HCEC 1CT (cell line): Measurements from ENCODE around the gene KIAA1755.

Source experiments
- DNase-seq: peaks from one replicate; pipeline ENCODE4 v3.0.0-alpha.2; 2017

The KIAA1755 gene

DNA sequence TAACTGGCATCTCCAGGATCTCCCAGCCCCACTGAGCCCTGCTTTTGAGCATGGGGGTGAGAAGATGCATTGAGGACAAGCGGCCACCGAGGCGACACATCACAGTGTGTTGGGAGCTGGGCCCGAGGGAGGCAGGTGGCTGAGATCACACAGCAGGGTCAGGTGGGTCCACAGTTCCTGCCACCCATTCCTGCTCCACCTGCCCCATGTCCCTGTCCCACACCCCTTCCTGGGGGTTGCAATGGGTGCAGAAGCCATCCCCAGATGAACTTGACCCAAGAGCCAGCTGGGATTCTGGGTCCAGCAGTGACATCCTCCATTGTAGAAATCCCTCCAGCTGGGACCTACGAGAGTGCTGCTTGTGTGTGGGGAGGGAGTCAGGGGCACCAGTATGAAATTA is 96.5 kb downstream of the KIAA1755 start:
- DNase-seq = no peak

- DNase-seq = no peak
These were observed 97.4 kb downstream of the KIAA1755 start for GRCh38 chr20:38162878-38163875.

DNA sequence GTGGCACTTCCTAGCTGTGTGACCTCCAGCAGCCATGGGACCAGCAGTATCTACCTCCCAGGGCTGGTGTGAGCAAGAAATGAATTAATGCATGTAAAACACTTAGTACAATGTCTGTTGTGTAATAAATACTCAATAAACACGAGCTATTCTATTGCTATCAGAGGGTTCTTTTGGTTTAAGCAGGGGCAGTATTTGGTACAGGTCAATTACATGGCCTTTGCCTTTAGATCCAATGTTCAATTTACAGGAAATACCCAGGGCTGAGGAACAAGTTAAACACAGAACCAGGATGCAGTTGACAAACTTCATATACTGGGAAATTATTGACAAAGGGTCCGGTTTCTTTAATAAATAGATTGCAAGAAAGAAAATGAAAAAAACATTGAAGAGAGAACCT is 98.4 kb downstream of the KIAA1755 start:
- DNase-seq = no peak

DNA sequence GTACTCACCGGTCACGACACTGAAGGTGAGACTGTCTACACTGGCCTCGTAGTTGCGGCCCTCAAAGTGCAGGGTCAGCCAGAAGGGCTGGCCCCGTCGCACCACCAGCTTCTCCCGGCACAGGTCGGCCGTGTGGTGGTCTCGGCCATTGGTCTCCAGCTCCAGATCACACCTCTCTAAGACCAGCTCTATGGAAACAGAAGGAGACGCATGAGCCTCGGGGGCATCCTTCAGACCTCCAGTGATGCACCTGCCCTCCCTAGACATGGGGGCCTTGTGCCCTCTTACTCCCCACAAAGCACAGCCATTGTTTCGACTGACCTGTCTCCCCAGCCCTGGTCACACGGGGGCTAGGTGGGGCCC is 99.1 kb downstream of the KIAA1755 start:
- DNase-seq = no peak
